Left lung (tissue), 10 donors: ENCODE data around the gene NOX3. TPM values are rescaled to one million over a fixed set of nuclear protein-coding genes. Genes with fewer than 3 reads are reported as not detected.

Experiments used
- ATAC-seq: fragments of 200-7000 bp; cut with Tn5 transposase; one replicate; pipeline ENCODE4 v1.9.1; 2020; ENCODE audit warnings: moderate library complexity
- DNase-seq, 4 donors: peaks; one replicate each; pipeline ENCODE4 v3.0.0-alpha.2; 2013 to 2020
- H3K27ac ChIP-seq, 2 donors: fragments of 200-600 bp; sonication (generic) in 1 of 2; one replicate each; pipeline versions ENCODE4 v1.5.0 to v1.8.0; 2020 to 2021
- H3K27me3 ChIP-seq, 2 donors: fragments of 200-600 bp; sonication (generic) in 1 of 2; one replicate each; pipeline versions ENCODE4 v1.5.0 to v1.8.0; 2020 to 2021
- H3K36me3 ChIP-seq, 2 donors: fragments of 200-600 bp; sonication (generic) in 1 of 2; one replicate each; pipeline versions ENCODE4 v1.5.0 to v1.8.0; 2020 to 2021
- H3K4me1 ChIP-seq, 2 donors: fragments of 200-600 bp; one replicate each; pipeline ENCODE4 v1.8.0; 2021
- H3K4me3 ChIP-seq, 2 donors: fragments of 200-600 bp; sonication (generic) in 1 of 2; one replicate each; pipeline versions ENCODE4 v1.5.0 to v1.8.0; 2020 to 2021; ENCODE audit warnings: mild to moderate bottlenecking in 1 of 2
- H3K9me3 ChIP-seq, 2 donors: fragments of 200-600 bp; sonication (generic) in 1 of 2; one replicate each; pipeline versions ENCODE4 v1.5.0 to v1.8.0; 2020 to 2021
- intact Hi-C, 2 donors: fragments of 100-400 bp; cut with DNase I; formaldehyde crosslinking; loops; one replicate each; pipeline versions ENCODE4 v1.11.2 to v1.14.2; 2022
- polyA plus RNA-seq, 6 donors: library from polyadenylated mRNA; unstranded; fragments of 120-200 nt; gene quantifications; one replicate each; pipeline ENCODE4 v1.2.1, GENCODE V29; 2013; ENCODE audit not compliant: insufficient read length in 6 of 6
- total RNA-seq, 2 donors: library from RNA; stranded (reverse); fragmentation: NEBNext Ultra II Directional; extraction: Animal tissue kit (Norgen Biotek cat#: 25700); gene quantifications; one replicate each; pipeline ENCODE4 v1.2.1, GENCODE V29; 2021
- TF ChIP-seq, protein P1 (sequence below), 2 donors: fragments of 200-600 bp; sonication (generic) in 1 of 2; IDR thresholded peaks; one replicate each; pipeline versions ENCODE4 v1.5.0 to v1.8.0; 2021; ENCODE audit warnings: antibody characterized with exemption in 2 of 2
- donor health status: DM: no; HTN: yes; CAD: no.
- donor health status: DM: no; HTN: no; CAD: no.

NOX3 gene
- total and polyA plus RNA-seq, 8 donors = not detected

- H3K27me3 ChIP-seq = no peaks in the 10 kb centered on the region
- ATAC-seq = no peak
- no peaks in the 10 kb centered on the region for H3K9me3 ChIP-seq
- intact Hi-C loops = no loop called here
- no peak overlapping the region for H3K27ac ChIP-seq
- no peak overlapping the region for H3K4me3 ChIP-seq
- DNase-seq = no peak
- H3K4me1 ChIP-seq = no peaks in the 10 kb centered on the region
- TF ChIP-seq, protein P1, sequence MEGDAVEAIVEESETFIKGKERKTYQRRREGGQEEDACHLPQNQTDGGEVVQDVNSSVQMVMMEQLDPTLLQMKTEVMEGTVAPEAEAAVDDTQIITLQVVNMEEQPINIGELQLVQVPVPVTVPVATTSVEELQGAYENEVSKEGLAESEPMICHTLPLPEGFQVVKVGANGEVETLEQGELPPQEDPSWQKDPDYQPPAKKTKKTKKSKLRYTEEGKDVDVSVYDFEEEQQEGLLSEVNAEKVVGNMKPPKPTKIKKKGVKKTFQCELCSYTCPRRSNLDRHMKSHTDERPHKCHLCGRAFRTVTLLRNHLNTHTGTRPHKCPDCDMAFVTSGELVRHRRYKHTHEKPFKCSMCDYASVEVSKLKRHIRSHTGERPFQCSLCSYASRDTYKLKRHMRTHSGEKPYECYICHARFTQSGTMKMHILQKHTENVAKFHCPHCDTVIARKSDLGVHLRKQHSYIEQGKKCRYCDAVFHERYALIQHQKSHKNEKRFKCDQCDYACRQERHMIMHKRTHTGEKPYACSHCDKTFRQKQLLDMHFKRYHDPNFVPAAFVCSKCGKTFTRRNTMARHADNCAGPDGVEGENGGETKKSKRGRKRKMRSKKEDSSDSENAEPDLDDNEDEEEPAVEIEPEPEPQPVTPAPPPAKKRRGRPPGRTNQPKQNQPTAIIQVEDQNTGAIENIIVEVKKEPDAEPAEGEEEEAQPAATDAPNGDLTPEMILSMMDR (IDR thresholded peaks at IDR 0.05) = no peak
- H3K36me3 ChIP-seq = no peaks in the 10 kb centered on the region
Observed at GRCh38 chr6:155384321-155384952, 71.2 kb downstream of the NOX3 start.

- ATAC-seq (no peak), DNase-seq (no peak)
- intact Hi-C loops = no loop called here
- TF ChIP-seq, protein P1 (IDR thresholded peaks at IDR 0.05) = no peak
- H3K27ac ChIP-seq = no peak overlapping the region
- no peaks in the 10 kb centered on the region for H3K9me3 ChIP-seq
- H3K27me3 ChIP-seq = no peaks in the 10 kb centered on the region
- no peaks in the 10 kb centered on the region for H3K36me3 ChIP-seq
- no peak overlapping the region for H3K4me3 ChIP-seq
- H3K4me1 ChIP-seq = no peaks in the 10 kb centered on the region
Observed at GRCh38 chr6:155383913-155384312, 71.7 kb downstream of the NOX3 start.

- no peak overlapping the region for H3K4me3 ChIP-seq
- ATAC-seq = no peak
Observed at GRCh38 chr6:155382338-155382685, 73.3 kb downstream of the NOX3 start.

GRCh38 chr6:155381673-155382337, 73.8 kb downstream of the NOX3 start:
- DNase-seq (no peak), ATAC-seq (no peak)
- Histone ChIP-seq H3K27me3 (no peaks in the 10 kb centered on the region), H3K9me3 (no peaks in the 10 kb centered on the region), H3K36me3 (no peaks in the 10 kb centered on the region), H3K4me3 (no peak overlapping the region), H3K27ac (no peak overlapping the region), H3K4me1 (no peaks in the 10 kb centered on the region)
- intact Hi-C loops = no loop called here
- TF ChIP-seq, protein P1 (IDR thresholded peaks at IDR 0.05) = no peak

More at GRCh38 chr6:155382338-155382685, 73.3 kb downstream of the NOX3 start:
- no peak for DNase-seq
- Histone ChIP-seq H3K27ac (no peak overlapping the region), H3K4me1 (no peaks in the 10 kb centered on the region), H3K9me3 (no peaks in the 10 kb centered on the region), H3K27me3 (no peaks in the 10 kb centered on the region), H3K36me3 (no peaks in the 10 kb centered on the region)
- TF ChIP-seq, protein P1 (IDR thresholded peaks at IDR 0.05) = no peak
- intact Hi-C loops = no loop called here

GRCh38 chr6:155380666-155381332, 74.8 kb downstream of the NOX3 start:
- Histone ChIP-seq H3K36me3 (no peaks in the 10 kb centered on the region), H3K4me3 (no peak overlapping the region), H3K27me3 (no peaks in the 10 kb centered on the region), H3K27ac (no peak overlapping the region), H3K4me1 (no peaks in the 10 kb centered on the region), H3K9me3 (no peaks in the 10 kb centered on the region)
- intact Hi-C loops = no loop called here
- ATAC-seq = no peak
- no peak for DNase-seq
- TF ChIP-seq, protein P1 (IDR thresholded peaks at IDR 0.05) = no peak
